NCI-H345 (cell line): ENCODE measurements around the gene CTNNB1.
"Not testable (repeated sequence)": the region's sequence is repeated elsewhere in the genome, so short reads cannot be mapped to it uniquely, and the experiment has no call there.

Experiments
- DNase-seq: peaks from one replicate; lab custom pipeline; 2025; lab: John Stamatoyannopoulos, UW

CTNNB1 gene

DNA sequence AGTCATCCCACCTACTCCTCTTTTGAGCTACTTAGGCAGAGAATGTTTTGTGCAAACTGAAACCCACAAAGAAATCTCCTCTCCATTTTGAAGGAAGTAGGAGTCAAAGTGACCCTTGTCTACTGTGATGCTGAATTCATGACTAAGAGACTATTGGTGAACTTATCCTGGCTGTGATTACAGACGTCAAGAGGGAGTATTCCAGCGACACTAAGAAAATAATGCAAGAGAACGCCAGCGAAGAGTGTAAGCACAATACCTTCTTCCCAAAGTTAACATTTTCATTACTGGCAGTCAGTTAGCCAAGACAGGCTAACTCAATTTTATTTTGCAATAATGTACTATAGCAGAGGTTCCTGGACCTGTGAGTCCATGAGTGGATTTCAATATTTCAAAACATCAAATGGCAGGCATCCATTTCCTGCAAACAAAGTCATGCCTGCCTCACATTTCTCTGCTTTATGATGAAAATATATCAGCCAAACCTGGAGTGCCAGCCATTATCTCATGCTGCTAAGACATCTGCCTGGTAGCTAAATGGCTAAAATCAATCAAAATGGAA lies 59.0 kb downstream of the CTNNB1 start:
- DNase-seq = no peak

DNA sequence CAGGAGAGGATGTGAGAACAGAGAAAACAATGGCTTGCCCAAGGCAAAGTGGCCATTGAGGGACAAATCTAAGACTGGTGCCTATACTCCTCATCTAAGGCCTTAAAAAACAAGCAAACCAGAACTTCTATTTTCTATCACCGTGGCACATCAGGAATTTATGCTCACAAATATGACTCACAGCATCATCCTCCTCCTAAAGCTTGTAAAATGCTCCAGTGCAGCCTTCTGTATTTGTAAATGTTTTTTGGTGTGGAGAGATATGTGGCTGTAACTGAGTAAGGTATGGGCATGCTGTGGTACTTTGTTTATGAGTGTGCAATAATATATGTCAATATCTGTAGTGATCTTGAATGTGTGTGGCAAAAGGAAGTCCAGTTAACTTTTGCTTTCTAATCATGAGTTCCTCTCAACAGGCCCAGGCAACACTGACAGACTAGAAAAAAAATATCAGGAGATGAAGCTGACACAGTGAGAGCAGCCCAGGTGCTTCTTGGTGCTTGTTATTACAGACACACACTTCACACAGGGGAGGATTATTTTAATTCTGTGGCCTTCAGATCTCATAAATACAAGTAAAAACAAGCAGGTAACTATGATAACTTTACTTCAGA lies 60.3 kb downstream of the CTNNB1 start:
- no peak for DNase-seq

DNA sequence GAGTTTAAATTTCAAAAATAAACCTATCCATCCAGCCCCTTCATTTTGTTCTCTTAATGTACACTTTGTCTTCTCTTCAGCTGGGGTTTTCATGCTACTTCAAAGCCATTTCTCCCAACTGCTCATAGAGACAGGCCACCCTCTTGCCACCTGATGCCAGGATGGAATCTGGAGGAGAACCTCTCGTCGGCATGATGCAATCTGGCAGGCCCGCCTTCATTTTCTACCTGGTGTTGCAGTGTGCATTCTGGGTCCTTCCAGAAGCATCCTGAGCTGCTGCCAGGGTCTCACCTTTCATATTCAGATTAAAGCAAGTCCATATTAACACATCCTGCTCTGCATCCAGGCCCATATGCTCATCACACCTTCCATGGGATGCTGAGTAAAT lies 60.8 kb downstream of the CTNNB1 start:
- no peak for DNase-seq

DNA sequence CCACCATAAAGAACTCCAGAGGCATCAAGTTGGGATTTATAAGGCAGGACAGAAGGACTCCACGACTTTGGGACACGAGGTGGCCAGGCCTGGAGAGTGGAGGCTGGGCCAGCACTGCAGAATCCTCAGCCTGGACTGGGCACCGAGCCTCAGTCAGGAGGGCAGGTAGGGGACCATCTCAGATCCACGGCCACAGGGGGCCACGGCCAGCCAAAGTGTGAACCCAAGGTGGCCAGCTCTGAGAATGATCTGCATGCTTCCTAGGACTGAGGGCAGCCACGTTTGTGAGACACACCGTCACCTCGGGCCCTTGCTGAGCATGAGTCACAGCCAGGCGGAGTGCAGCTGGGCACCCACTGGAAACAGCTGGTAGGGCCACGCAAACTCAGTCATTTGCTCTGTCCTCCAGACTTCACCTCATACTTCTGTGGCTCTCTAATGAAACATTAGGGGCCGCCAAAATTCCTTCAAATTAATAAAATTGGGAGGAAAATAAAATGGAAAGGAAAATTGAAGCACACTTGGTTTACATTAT lies 65.8 kb downstream of the CTNNB1 start:
- no peak for DNase-seq

DNA sequence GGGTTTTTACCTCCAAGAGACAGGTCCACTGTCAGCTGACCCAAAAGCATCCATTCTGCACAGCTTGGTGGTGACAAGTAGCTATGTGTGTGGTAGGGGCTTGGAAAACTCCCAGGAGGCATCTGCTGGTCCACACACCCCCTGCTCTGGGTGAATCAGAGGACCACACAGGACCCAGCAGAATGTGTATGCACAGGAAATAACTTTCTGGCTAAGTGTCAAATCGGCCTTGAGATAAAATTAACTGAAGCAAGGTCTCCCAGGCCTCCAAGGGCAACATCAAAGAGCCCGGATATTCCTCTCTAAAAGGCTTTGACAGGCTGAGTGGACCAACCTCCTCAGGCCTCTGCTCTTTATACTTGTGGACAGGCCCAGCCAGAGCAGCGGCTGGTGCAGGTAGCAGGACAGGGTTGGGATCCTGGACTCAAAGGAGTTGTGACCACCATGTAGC lies 66.5 kb downstream of the CTNNB1 start:
- no peak for DNase-seq

DNA sequence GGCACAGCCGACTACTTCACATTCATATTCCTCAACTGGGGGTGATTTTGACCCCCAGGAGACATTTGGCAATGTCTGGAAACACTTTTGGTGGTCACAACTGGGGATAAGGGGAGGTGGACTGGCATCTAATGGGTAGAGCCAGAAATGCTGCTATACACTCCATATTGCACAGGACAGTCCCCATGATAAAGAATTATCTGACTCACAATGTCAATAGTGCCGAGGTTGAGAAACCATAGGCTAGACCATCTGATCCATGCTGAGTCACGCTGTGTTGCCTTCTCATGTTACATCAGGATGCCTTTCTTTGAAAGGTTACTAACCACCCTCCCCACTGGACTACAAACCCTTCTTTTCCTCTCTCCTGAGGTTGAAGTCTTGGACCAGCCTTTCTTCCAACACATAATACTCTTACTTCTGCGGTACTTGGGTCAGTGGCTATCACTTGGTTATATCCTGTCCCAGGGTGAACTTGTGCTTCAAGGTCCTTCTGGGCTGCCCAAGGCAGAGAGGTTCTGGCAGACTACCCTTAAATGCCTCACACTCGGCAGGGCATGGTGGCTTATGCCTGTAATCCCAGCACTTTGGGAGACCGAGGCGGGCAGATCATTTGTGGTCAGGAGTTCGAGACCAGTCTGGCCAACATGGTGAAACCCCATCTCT lies 68.8 kb downstream of the CTNNB1 start:
- peak; percentile 2 for DNase-seq

DNA sequence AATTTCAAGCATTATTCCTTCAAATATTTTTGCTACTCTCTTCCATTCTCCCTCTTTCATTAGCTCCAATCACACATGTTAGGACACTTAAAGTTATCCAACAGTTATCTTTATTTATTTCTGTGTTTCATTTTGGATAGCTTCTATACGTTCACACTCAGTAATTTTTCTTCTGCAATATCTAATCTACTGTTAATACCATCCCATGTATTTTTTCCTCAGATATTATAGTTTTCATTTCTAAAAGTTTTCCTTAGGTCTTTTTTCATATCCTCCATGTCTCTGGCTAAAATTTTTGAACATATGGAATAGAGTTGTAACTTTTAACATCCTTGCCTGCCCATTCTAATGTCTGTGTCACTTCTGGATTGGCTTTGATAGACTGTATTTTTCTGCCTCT lies 73.4 kb downstream of the CTNNB1 start:
- DNase-seq = no peak

DNA sequence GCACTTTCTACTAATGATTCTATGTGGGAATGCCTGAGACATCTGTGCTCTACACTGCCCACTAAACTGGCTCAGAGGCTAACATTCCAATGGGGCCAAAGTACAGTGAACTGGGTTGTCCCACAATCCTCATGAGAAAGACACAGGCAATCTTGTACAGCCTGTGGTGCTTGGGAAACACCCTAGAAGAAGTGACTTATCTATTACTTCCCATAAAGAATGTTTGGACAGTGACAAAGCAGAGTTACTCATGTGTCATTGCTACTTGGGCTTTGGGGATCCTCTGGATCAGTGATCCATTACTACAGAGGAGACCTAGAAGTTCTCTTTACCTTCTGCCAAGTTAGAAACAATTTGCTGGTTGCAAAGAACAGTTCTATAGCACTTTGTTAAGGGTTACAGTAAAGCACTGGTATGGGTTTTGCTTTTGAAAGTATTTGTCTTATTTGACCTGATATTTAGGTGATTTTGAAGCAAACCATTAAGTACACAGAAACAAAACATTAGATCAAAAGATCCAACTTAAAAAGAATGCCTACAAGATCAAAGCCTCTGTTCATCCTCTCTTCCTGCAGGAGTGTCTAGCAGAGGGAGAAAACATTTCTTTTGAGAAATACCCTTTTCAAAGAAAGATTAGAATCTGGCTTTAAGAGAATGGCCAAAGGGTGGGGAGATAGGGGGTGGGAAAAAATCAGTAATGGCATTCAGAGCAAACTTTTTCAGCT lies 75.8 kb downstream of the CTNNB1 start:
- DNase-seq = no peak

DNA sequence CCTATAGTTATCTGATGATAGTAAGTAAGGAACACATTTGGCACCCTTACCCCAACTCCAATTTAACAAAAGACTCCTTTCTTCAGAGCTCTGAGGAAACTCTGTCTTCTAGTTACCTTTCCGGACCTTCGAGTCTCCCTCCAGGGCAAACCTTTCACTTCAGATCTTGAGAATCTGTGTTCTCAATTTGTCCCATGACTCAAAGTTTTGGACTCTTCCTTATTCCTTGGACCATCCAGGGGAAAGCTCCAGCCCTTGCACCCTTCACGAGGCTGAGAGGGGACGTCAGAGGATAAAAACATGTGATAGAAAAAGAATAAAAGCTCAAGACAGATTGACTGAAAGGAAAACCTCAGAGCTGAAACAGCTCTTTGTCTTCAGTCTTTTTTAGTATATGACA lies 76.9 kb downstream of the CTNNB1 start:
- DNase-seq = no peak

DNA sequence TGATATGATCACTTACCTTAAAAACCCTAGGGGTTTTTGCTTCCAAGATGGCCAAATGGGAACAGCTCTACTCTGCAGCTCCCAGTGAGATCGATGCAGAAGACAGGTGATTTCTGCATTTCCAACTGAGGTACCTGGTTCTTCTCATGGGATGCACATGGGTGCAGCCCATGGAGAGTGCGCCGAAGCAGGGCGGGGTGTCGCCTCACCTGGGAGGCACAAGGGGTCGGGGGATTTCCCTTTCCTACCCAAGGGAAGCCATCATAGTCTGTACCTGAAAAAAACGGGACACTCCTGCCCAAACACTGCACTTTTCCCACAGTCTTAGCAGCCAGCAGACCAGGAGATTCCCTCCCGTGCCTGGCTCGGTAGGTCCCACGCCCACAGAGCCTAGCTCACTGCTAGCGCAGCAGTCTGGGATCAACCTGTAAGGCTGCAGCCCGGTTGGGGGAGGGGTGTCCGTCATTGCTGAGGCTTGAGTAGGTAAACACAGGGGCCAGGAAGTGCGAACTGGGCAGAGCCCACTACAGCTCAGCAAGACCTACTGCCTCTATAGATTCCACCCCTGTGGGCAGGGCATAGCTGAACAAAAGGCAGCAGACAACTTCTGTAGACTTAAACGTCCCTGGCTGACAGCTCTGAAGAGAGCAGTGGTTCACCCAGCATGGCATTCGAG lies 78.6 kb downstream of the CTNNB1 start:
- no peak for DNase-seq

DNA sequence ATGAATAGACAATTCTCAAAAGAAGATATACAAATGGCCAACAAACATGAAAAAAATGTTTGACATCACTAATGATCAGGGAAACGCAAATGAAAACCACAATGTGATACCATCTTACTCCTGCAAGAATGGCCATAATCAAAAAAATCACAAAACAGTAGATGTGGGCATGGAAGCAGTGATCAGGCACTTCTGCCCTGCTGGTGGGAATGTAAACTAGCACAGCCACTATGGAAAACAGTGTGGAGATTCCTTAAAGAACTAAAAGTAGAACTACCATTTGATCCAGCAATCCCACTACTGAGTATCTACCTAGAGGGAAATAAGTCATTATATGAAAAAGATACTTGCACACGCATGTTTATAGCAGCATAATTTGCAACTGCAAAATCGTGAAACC lies 85.6 kb downstream of the CTNNB1 start:
- DNase-seq = not testable (repeated sequence)

DNA sequence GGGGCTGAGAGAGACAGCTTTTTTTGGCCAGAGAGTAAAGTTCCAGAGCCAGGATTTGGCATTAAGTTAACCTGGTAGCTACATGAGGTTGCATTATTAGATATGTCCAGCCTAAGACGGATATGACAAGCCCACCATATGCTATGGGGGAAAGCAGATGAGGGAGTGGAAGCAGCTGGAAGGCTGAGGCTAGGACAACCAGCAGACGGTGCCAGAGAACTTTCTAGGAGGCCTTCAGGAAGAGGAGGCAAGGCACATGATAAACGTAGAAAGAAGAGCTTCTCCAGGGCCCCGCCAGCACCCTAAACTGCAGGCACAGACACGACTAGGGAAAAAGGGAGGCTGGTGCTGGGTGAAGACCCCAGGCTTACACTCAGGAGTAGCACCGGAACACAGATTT lies 87.0 kb downstream of the CTNNB1 start:
- DNase-seq = no peak

DNA sequence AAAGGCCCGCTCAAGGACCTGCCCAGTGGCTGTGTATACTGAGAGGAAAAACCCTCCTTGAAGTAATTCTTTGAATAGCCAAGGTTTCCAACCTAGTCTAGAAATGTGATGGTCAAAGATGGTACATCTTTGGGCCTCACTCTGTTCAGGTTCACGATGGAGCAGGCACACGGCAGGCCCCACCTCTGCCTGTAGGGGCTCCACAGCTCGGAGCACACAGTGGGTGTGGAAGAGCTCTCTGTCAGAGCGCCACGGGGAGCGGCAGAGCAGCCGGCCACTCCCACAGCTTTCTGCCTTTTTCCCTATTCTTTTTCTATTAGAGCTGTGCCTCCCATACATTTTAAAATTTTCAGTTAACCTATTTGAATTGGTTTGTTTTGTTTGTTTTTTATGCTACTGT lies 89.5 kb downstream of the CTNNB1 start:
- DNase-seq = no peak
